GM18511 (cell line): ENCODE measurements around the gene UQCC5.

Source experiments
- ATAC-seq: cut with Tn5 transposase; IDR thresholded peaks from one replicate; pipeline ENCODE4 v1.9.1; 2021; ENCODE audit warnings: mild to moderate bottlenecking, moderate library complexity; ENCODE audit not compliant: unreplicated experiment

UQCC5 gene

DNA sequence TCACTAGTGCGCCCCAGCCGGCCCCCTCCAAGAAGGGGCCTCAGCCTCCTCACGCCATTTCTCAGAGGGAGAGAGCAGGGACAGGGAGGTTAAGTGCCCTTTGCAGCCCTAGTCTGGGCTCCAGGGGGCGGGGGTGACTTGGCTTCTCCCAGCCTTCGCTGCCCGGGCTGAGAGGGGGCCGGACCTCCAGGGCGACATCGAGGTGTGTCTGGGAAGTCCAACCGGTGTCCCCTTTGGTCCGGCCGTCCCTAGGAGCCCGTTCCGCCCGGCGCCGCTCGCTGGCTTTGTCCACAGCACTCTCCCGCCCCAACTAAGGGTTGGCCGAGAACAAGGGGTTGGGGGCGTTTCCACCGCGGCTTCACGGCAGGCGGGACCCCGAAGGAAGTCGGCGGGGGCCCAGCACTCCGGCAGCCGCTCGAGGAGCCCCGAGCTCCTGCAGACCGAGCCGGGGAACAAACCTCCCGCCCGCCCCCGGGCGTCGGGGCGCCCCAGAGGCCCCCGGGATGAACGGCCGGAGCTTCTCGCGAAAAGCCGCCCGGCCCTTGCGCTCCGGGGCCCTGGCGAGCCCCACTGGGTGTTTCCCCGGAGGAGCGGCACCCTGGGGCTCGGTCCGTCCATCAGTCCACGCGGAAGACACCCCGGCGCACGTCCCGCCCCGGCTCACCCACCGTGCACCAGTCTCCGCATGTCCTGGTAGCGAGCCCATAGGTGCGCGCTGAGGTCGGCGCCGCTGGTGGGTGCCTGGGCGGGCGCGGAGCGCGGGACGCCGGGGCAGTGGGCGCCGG is 3.4 kb upstream of the UQCC5 start:
- peak; percentile 7 for ATAC-seq

DNA sequence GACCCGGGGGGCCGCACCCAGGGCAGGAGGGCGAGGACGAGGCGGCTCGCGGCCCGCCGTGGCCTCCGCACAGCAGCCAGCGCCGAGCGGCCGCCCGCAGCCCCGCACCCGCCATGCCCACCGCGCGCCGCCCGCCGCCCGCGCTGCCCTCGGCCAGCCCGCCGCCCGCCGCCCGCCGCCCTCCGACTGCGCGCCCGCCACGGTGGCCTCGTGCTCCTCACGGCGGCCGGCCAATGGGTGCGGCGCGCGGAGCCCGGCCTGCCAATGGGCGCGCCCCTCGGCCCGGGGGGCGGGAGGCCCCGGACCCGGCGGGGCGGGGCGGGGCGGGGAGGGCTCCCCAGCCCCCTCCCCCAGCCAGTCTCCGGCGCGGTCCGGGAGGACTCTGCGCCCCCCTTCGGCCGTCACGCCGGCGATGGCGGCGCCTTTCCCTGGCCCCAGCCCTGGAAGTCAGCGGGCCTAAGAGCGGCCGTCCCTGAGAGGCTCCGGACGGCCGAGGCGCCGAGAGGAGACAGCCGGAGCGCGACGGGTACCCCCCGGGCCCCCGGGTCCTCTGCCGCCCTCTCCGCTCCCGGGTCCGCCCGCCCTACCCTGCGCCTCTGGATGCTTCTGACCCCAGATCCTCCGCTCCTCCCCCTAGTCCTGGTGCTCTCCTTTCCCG is 2.7 kb upstream of the UQCC5 start, which contains the start of gene NT5DC2:
NT5DC2 (minus strand) TSS at position 235 of the 658 bp plus-strand sequence; CDS start at position 115, 120 bp downstream.
- ATAC-seq: peak; percentile 49

DNA sequence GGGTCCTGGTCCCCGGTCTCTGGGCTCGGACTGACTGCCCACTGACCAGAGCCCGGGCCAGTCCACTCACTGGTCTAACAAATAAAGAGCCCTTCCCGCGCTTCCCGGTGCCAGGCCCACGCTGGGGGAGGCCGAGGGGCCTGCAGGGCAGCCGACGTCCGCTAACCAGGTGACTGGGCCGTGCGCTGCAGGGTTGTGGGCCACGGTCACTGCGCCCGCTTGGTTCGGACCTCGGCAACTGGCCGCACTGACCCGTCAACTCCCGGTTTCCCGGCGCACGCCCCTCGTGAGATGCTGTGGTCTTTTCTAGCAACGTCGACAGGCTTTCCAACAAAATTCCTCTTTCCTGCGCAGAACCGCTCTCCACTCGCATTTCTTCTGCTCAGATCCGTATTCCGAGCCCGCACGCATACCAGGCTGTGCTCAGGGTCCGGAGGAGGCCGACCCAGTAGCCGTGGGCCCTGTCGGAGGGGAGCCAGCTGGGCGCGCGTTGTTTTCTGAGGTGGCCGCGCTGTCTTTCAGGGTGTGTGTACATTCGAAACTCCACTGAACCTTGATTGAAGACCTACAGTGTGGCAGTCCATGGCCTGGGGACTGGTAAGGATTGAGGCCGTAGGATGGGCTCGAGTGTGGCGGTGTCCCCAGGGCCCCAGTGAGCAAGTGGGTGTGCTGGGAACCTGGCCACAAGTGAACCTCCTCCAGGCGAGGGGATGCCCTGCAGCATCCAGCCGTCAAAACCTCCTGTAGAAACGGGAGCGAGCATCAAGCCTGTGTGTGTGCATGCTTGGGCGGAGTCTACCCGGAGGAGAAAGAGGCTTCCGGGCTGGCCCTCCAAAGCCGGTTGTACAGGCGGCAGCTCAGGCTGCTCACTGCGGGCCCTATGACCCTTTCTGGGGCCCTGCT is 1.9 kb upstream of the UQCC5 start:
- no peak for ATAC-seq

DNA sequence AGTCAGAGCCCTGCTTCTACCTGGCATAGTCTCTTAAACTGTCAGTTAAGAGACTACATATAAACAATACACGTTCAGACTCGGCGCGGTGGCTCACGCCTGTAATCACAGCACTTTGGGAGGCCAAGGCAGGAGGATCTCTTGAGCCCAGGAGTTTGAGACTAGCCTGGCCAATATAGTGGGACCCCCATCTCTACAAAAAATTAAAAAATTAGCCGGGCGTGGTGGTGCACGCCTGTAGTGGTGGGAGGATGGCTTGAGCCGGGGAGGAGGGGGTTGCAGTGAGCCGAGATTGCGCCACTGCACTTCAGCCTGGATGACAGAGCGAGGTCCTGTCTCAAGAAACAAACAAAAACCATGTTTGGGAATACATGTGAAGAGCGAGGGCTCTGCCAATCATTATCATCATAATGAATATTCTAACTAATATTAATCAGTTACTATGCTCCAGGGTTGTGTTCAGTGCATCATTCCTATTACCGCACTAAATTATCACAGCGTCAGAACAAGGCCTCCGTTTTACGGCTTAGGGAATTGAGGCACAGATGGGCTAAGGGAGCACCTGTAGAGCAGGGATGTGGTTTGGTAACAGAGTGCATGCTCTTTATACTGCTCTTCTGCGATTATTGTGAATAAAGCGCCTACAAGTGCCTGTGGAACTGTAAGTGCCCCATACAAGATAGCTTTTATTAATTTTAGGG is 844 bp upstream of the UQCC5 start:
- no peak for ATAC-seq

DNA sequence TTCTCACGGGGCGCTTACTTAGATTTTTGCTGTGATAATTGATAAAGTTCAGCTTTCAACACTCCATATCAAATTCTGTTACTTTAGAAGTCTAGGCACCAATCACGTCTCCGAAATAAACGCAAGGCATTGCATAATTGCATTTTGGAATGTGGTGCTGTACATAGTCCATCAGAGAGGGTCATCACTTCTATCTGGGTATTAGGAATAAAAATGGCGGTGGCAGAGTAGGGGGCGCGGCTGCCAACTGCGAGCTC is 365 bp upstream of the UQCC5 start:
- ATAC-seq: no peak

DNA sequence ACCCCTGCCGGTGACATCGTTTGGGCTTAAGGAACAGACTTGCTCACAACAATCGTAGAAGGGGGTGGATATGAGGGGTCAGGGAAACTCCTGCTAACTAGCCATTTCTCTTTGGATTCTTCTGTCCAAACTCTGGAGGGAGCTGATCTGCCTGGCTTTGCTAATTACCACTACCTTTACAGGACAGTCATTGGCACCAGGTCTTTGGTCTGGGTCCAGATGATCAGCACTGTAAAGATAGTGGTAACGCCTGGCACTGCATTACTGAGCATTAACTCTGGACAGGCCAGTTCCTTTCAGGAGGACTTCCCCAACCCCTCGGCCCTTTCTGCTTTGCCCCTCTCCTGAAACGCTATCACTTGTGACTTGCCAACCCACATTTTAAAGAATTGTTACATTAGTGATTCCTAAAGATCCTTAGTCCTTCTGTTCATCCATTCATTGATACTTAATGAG is 788 bp downstream of the UQCC5 start:
- ATAC-seq: no peak

DNA sequence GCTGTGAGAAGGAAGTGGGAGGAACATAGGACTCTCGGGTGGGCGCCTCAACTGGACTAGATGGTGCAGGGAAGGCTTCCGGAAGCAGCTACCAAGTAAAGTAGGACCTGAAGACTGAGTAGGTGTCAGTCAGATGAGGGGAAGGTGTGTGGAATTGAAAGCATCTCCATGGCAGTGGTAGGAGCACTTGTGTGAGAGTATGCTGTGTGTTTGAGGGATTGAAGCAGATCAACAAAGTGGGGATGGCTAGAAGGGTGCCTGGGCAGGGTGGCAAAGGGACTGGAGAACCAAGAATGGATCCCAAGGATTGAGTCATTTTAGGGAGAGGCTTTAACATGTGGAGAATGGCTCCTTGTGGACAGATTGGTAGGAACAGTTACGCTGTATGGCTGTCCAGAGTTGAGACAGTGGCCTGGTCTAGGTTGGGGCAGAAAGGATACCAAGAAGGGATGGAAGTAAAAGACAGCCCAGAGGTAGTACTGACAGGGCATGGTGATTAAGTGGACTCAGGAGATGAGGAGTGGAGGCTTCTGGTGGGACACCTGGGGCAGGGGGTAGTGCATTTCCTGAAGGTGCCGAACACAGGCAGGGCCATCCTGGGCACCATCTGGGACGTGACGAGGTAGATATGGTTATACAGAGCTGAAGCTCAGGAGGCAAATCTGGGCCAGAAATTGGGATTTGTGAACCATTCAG is 1.5 kb downstream of the UQCC5 start:
- no peak for ATAC-seq

DNA sequence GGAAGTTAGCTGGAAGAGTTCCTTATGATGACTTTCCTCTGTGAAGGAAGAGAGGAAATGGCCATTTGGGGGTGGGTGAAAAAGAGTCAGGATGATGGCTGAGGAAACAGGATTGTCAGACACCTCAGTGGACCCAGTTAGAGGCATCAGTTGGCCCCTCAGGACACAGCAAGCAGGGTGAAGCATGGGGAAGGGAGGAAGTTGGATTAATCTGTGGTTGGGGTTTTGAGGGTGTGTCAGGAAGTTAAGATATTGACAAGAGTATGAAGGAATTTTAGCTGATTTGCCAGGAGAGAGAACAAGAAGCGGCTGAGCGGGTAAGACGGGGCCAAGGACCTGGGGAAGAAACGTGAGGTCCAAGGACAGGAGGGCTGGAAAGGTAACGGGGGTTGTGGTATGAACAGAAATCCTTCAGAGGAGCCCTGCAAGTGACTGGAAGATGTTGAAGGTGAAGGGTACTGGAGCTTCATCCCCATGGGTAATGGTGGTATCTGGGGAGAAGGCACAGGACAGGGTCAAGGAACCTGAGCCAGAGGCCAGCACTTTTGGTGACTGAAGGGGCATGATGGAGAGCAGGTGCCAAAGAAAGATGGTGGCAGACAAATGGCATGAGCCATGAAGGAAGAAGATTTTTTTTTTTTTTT is 2.7 kb downstream of the UQCC5 start:
- no peak for ATAC-seq

DNA sequence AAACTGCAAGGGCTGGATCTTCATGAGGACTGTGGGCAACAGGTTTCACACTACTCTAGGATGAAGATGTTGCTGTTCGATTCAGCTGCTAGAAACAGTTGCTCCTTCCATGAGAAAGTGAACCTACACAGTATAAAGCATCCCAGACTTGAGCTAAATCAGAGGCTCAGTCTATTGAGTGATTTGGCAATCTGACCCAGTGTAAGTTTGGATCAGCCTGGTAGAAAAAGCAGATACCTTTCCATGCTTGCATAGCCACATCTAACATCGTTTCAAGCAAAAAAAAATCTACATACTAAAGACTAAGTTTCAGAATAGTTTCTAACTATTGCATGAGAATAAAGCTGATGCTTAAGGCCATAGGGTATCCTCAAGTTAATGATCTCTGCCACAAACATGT is 4.6 kb downstream of the UQCC5 start:
- ATAC-seq: no peak

DNA sequence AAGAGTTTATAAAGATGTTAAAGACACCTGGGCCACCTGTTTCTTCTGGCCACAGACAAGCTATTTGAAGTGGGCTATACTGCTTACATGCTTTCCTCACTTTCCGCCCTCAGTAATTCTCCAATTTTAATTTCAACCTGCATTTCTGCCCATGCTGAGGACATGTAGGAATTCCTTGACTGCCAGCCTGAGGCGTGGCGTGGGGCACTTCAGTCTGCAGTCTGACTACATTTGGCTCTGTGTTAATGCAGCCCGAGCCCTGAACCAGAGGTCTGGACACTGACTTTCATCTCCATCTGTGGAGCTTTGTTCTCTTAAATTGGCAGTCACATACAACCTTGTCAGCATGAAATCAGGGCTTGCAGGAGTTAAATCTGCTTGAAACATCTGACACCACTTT is 8.5 kb downstream of the UQCC5 start:
- no peak for ATAC-seq

DNA sequence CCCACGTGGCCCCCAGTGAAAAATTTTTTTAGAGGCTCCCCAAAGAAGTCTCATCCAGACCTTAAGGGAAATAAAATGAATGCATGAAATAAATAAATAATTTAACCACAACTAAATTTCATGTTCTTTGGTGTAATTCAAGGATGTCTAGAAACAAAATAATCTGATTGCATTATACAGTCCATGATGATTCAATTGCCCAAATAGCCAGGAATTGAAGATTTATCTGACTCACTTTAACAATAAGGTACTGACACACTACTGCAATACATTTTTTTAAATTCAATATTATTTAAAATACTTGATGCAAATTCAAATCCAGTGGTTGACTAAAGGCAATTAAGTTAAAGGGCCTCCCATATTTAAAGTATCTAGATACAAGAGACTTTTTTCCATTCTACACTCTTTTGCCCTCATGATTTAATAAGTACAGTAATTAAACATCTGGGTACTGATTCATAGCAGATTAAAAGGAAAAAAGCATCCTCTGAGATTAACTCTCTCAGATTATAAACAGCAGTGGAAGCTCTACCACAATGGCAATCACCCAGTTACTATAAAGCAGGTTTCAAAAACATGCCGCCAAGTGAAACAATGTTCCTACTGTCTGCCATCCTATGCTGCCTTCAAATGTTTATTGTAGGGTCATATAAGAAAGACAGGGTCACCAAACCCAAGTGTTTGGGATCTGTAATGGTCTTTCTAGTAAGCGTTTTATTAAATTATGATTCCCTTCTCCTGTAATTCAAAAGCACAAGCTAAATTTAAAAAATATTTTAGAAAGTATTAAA is 9.9 kb downstream of the UQCC5 start:
- no peak for ATAC-seq

DNA sequence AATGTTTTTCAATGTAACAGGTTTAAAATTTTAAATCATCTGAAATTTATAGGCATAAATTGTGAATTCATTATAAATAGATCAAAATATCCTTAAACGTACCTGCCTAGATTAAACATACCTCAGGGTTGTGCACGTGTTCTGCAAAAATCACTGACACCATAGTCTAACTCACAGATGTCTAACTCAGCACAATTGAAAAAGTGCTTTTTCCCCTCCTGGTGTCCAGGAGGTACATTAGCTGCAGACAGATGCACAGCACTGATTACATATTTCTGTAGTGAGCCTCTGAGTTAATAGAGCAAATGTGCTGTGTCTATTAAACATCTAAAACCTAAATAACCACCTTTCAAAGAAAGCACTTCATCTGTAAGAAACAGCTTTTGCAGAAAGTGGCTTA is 10.7 kb downstream of the UQCC5 start:
- no peak for ATAC-seq

DNA sequence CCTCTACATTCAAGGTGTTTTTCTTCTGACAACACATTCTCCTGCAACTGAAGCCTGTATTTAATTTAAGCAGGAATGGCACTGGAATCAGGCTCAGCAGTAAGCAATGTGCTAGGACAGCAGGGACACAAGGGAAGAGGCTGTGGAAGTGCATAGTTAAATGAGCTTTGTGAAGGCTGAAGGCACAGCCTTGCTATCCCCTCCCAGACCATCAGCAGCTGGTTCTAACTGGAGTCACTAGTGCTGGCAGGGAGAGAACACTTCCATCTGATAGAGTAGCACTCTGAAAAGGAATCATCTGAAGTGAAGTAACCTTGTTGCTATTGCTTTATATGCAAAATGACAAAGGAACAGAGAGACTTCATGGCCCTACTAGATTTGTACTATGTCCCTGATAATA is 14.7 kb downstream of the UQCC5 start:
- no peak for ATAC-seq

DNA sequence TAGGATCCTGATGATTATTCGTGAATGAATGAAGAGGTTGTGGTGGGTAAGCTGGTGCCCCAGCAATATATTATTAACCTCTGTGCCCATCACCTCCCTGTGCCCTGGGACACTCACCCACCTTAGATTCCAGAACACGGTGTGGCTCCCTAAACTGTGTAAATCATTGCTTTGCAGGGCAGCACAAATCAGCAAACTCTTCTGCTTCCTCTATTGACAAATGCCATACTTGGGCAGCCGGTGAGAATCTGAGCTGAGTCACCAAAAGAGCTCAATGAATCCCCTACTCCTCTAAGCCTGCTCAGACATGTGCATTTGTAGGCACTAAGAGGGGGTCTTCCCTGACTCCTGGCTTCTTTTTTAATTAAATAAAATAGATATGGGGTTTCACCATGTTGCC is 15.7 kb downstream of the UQCC5 start:
- ATAC-seq: no peak

DNA sequence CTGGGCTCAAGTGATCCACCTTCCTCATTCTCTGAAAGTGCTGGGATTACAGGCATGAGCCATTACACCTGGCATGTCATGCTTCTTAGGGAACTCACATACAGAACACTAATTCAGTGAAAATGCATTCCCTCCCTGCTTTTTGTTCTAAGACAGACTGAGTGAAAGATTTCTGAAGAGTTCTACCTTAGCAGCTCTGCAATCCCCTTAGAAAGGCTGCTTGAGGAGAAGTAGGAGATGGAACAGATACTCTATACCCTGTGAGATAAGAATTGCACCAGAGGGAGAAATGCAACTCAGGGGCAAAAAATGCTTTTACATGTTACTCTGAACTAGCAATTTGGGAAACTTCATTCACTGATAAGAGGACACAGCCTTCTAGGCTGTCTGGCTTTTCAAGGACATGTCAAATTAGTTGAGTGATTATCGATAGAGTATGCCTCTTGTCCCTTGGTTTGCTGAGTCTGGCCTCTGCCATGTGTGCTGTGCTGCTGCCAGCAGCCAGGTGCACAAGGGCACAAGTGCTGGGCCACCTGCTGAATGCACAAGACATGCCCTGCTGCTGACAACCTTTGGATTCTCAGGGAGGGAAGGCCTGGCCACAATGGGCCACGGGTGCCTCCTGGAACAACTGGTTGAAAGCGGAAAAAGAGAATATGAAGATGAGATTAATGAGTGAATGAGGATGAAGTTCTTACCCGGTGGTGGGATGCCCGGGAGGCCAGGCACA is 17.8 kb downstream of the UQCC5 start:
- no peak for ATAC-seq

DNA sequence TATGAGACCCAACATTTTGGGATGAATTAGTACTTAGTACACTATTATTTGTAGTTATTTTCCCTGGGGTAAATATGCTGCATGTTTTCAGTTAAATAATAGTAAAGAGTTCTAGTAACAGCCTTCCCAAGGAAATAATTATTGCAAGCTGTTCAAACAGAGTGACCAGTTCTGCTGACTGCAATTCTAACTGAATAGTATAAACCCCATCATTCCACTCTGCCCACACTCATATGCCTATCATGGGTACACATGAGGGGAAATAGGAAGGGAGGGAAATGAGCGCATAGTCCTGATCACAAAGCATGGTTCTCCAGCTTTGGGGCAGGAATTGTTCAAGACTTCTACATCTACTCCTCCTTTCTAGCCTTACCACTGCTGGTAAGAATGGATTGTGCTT is 18.7 kb downstream of the UQCC5 start:
- no peak for ATAC-seq

DNA sequence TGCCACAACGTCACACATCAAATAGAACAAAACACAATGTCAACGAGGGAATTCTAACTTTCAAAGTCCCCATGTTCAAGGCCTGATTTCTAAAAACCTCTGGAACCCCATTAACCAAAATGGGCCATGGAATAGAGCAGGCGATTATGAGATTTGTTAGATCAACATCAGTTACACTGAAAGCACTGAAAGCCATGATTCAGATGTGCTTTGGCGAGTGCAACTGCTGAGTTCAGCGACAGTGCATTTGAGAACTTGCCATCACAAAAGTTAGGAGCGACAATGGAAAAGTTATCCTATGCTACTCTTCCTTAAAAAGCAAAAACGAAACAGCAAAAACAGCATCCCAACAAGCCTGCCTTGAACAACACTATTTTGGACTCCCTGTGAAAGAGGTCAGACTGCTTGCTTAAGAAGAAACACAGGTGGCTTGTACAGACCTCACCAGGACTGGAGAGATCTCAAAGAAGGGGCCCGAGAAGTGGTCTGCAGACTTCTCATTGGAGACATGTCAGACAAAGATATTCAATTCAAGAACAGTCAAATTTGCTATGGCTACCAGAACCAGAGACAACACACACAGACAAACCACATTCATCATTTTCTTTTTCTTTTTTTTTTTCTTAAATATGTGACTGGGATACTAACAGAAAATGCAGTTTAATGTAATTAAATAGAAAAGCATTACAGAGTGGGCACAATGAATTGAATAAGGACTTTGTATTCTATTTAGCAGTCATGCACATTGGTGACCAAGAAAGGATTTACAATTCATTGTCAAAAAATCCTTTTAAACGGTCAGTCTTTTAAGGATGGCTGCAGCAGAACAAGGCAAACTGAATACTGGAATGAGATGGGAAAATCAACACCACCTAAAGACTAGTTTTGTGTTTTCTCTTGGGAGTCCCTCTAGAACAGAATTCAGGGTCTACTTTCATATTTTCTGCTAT is 20.9 kb downstream of the UQCC5 start:
- ATAC-seq: no peak
